ENCODE data around the gene ATP1A1.

DNA sequence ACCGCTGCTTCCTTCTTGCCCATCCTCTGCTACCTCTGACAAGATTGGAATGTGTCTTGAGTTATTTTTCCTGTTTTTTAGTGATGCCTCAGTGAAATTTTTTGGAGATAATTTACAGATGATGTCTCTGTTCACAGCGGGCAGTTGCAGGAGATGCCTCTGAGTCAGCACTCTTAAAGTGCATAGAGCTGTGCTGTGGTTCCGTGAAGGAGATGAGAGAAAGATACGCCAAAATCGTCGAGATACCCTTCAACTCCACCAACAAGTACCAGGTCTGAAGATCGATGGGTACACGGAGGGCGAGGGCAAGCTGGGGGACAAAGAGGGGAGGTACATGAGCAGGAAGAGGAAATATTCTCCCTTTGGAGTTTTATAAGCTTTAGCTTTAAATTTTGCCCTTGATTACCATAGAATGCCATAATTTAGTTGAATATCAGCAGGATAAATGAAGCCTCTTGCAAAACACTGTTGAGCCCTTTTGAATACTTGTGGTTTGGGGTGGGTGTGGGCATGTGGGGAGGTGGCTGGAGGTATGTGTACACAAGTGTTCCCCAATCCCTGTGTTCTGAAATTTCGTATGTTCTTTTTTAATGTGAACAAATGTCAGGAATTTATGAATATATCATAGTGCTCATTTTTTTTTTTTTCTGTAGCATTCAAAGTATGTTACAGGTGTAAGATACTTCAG lies 19.8 kb downstream of the ATP1A1 start:
- TF ChIP-seq, protein P1, sequence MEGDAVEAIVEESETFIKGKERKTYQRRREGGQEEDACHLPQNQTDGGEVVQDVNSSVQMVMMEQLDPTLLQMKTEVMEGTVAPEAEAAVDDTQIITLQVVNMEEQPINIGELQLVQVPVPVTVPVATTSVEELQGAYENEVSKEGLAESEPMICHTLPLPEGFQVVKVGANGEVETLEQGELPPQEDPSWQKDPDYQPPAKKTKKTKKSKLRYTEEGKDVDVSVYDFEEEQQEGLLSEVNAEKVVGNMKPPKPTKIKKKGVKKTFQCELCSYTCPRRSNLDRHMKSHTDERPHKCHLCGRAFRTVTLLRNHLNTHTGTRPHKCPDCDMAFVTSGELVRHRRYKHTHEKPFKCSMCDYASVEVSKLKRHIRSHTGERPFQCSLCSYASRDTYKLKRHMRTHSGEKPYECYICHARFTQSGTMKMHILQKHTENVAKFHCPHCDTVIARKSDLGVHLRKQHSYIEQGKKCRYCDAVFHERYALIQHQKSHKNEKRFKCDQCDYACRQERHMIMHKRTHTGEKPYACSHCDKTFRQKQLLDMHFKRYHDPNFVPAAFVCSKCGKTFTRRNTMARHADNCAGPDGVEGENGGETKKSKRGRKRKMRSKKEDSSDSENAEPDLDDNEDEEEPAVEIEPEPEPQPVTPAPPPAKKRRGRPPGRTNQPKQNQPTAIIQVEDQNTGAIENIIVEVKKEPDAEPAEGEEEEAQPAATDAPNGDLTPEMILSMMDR (IDR thresholded peaks at IDR 0.05): no peak
- TF ChIP-seq POLR2A (IDR thresholded peaks at IDR 0.05): no peak

All from gastroesophageal sphincter (tissue), 3 donors.